Measurements from ENCODE around the gene UBE3C. TPM values are rescaled to one million over a fixed set of nuclear protein-coding genes. Genes with fewer than 3 reads are reported as not detected.

Gene UBE3C
- total and polyA plus RNA-seq, 2 experiments from 2014 or later: 30.8 to 92.7 TPM

- H3K4me2 ChIP-seq (ENCODE audit: unreplicated experiment): peak overlapping the region; percentile 89
- H3F3A ChIP-seq (ENCODE audit: insufficient read depth): peaks cover 12% of the 10 kb centered on the region
- H3K4me3 ChIP-seq: peak overlapping the region; percentile 98
- peaks cover 22% of the 10 kb centered on the region for H4K20me1 ChIP-seq (ENCODE audit: insufficient read depth)
- H3K79me2 ChIP-seq (ENCODE audit: insufficient read depth): peaks cover 58% of the 10 kb centered on the region
- H3K9me2 ChIP-seq (ENCODE audit: insufficient read depth): no peaks in the 10 kb centered on the region
- peaks cover 19% of the 10 kb centered on the region; the same call in 1 of the 2 replicates for H3K4me1 ChIP-seq (ENCODE audit: insufficient read depth)
- no peaks in the 10 kb centered on the region for H3K27me3 ChIP-seq (replicated peaks; ENCODE audit: insufficient read depth)
- peak overlapping the region; percentile 75 for H3K27ac ChIP-seq
- no peaks in the 10 kb centered on the region for H3K36me3 ChIP-seq (ENCODE audit: low read depth)
- H3K9me3 ChIP-seq (ENCODE audit: low read depth): no peaks in the 10 kb centered on the region
- in situ Hi-C loops (cut with MboI): no loop called here
- TF ChIP-seq EZH2 (IDR thresholded peaks at IDR 0.05; ENCODE audit: insufficient read depth, poor library complexity, severe bottlenecking) (no peak), EZH2phosphoT487 (IDR thresholded peaks at IDR 0.05; ENCODE audit: insufficient read depth, low read depth) (no peak)
- WGBS, 2 experiments (ENCODE audit: low coverage in 1 of 2, low lambda C conversion rate in 2 of 2, missing lambda C conversion rate in 2 of 2): 20 to 22% methylated on average over 19 of the region's 19 CpGs
- peak overlapping the region; percentile 75 for H2AFZ ChIP-seq
- DNase-seq: peak; percentile 46
- peak overlapping the region; percentile 94 for H3K9ac ChIP-seq
Measured at GRCh38 chr7:157139810-157140510, 1.2 kb downstream of the UBE3C start.

GRCh38 chr7:157140511-157140905 is 1.8 kb downstream of the UBE3C start:
- Histone ChIP-seq H3K79me2 (ENCODE audit: insufficient read depth) (peaks cover 64% of the 10 kb centered on the region), H3K27ac (no peak overlapping the region), H3K9me3 (ENCODE audit: low read depth) (no peaks in the 10 kb centered on the region), H2AFZ (no peak overlapping the region), H3F3A (ENCODE audit: insufficient read depth) (peaks cover 12% of the 10 kb centered on the region), H4K20me1 (ENCODE audit: insufficient read depth) (peaks cover 27% of the 10 kb centered on the region), H3K27me3 (replicated peaks; ENCODE audit: insufficient read depth) (no peaks in the 10 kb centered on the region), H3K9ac (peak overlapping the region; percentile 94), H3K4me2 (ENCODE audit: unreplicated experiment) (peak overlapping the region; percentile 89), H3K4me1 (ENCODE audit: insufficient read depth) (peaks cover 19% of the 10 kb centered on the region; the same call in 1 of the 2 replicates), H3K4me3 (peak overlapping the region; percentile 98), H3K9me2 (ENCODE audit: insufficient read depth) (no peaks in the 10 kb centered on the region), H3K36me3 (ENCODE audit: low read depth) (no peaks in the 10 kb centered on the region; the same call in 1 of the 2 replicates)
- in situ Hi-C loops (cut with MboI): no loop called here
- WGBS, 2 experiments (ENCODE audit: low coverage in 1 of 2, low lambda C conversion rate in 2 of 2, missing lambda C conversion rate in 2 of 2): 60 to 75% methylated on average over 10 of the region's 10 CpGs
- peak; percentile 6 for DNase-seq
- TF ChIP-seq EZH2phosphoT487 (IDR thresholded peaks at IDR 0.05; ENCODE audit: insufficient read depth, low read depth) (no peak), EZH2 (IDR thresholded peaks at IDR 0.05; ENCODE audit: insufficient read depth, poor library complexity, severe bottlenecking) (no peak)

GRCh38 chr7:157141525-157142060 is 2.9 kb downstream of the UBE3C start:
- H3K27me3 ChIP-seq (replicated peaks; ENCODE audit: insufficient read depth): no peaks in the 10 kb centered on the region
- no peak overlapping the region for H3K27ac ChIP-seq
- no peak overlapping the region for H2AFZ ChIP-seq
- peaks cover 12% of the 10 kb centered on the region for H3F3A ChIP-seq (ENCODE audit: insufficient read depth)
- H3K4me2 ChIP-seq (ENCODE audit: unreplicated experiment): no peak overlapping the region
- in situ Hi-C loops (cut with MboI): no loop called here
- whole genome bisulfite sequencing, 2 experiments (ENCODE audit: low coverage in 1 of 2, low lambda C conversion rate in 2 of 2, missing lambda C conversion rate in 2 of 2): 93 to 94% methylated on average over 16 of the region's 16 CpGs
- H3K36me3 ChIP-seq (ENCODE audit: low read depth): no peaks in the 10 kb centered on the region; the same call in 1 of the 2 replicates
- DNase-seq: no peak
- H3K9me3 ChIP-seq (ENCODE audit: low read depth): no peaks in the 10 kb centered on the region
- TF ChIP-seq EZH2phosphoT487 (IDR thresholded peaks at IDR 0.05; ENCODE audit: insufficient read depth, low read depth) (no peak), EZH2 (IDR thresholded peaks at IDR 0.05; ENCODE audit: insufficient read depth, poor library complexity, severe bottlenecking) (no peak)
- H3K9ac ChIP-seq: no peak overlapping the region
- H3K9me2 ChIP-seq (ENCODE audit: insufficient read depth): no peaks in the 10 kb centered on the region
- H4K20me1 ChIP-seq (ENCODE audit: insufficient read depth): peaks cover 35% of the 10 kb centered on the region
- peaks cover 74% of the 10 kb centered on the region for H3K79me2 ChIP-seq (ENCODE audit: insufficient read depth)
- no peak overlapping the region for H3K4me3 ChIP-seq
- peaks cover 13% of the 10 kb centered on the region; the same call in 1 of the 2 replicates for H3K4me1 ChIP-seq (ENCODE audit: insufficient read depth)

- no peak for TF ChIP-seq EZH2 (IDR thresholded peaks at IDR 0.05; ENCODE audit: insufficient read depth, poor library complexity, severe bottlenecking)
- no peak for TF ChIP-seq EZH2phosphoT487 (IDR thresholded peaks at IDR 0.05; ENCODE audit: insufficient read depth, low read depth)
- Histone ChIP-seq H3K79me2 (ENCODE audit: insufficient read depth) (peaks cover 96% of the 10 kb centered on the region), H3K9me2 (ENCODE audit: insufficient read depth) (no peaks in the 10 kb centered on the region), H3K9me3 (ENCODE audit: low read depth) (no peaks in the 10 kb centered on the region), H4K20me1 (ENCODE audit: insufficient read depth) (peaks cover 46% of the 10 kb centered on the region), H3F3A (ENCODE audit: insufficient read depth) (peaks cover 6% of the 10 kb centered on the region; the same call in 1 of the 2 replicates), H3K36me3 (ENCODE audit: low read depth) (no peaks in the 10 kb centered on the region; the same call in 1 of the 2 replicates), H3K4me3 (no peak overlapping the region), H3K4me1 (ENCODE audit: insufficient read depth) (peaks cover 12% of the 10 kb centered on the region; the same call in 1 of the 2 replicates), H2AFZ (no peak overlapping the region), H3K9ac (no peak overlapping the region), H3K4me2 (ENCODE audit: unreplicated experiment) (no peak overlapping the region), H3K27ac (no peak overlapping the region), H3K27me3 (replicated peaks; ENCODE audit: insufficient read depth) (no peaks in the 10 kb centered on the region)
- in situ Hi-C loops (cut with MboI): no loop called here
- DNase-seq: no peak
- 81 to 83% methylated on average over 8 of the region's 8 CpGs for WGBS, 2 experiments (ENCODE audit: low coverage in 1 of 2, low lambda C conversion rate in 2 of 2, missing lambda C conversion rate in 2 of 2)
Measured at GRCh38 chr7:157143788-157144187, 5.1 kb downstream of the UBE3C start.
